HG02623 (cell line): ENCODE data around the gene KMO.

Experiments used
- ATAC-seq: cut with Tn5 transposase; IDR thresholded peaks from one replicate; pipeline ENCODE4 v1.9.1; 2021; ENCODE audit warnings: moderate library complexity; ENCODE audit not compliant: unreplicated experiment

Gene KMO

GRCh38 chr1:241532162-241532531 is at the start of gene KMO:
TSS of gene KMO (plus strand) at chr1:241532378. CDS start at chr1:241532445, 67 bp downstream.
- ATAC-seq: peak; percentile 26

DNA sequence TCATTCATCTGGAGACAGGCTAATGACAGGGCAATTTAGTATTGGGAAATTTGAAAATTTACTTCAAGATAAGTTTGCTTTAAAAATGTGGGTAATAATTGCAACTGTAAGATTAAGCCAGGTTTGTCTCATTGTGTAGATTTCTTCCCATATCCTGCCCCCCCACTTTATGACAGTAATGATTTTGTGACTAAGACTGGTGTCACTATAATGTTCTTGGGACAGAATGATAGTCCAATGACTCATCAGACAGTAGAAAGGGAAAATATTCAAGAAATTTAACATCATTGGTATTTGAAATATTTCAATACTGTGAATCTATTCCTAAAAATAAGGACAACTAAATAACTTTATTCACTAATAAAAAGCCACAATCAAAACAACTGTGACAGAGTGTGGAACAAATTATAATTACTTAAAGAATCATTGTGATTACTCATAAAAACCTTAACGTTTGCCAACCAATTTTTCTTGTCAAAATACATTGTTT is 49.4 kb upstream of the KMO start:
- ATAC-seq: no peak

DNA sequence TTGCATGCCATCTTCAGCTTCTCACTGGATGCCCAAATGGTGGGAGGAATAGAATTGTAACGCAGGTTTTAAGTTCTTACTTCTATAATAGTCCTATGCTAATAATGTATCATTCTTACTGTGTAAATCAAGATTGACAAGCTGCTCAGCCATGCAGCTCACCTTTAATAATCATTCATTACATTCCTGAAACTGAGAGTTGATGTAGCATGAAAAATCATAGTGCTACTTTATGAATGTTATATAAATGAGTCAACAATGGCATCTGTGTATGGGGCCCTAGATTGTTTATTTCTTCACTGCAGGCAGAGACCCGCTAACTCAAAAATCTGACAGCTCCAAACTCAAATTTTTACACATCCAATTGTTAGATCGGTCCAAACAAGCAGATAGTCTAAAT is 47.0 kb upstream of the KMO start:
- ATAC-seq: peak; percentile 45

- ATAC-seq: peak; percentile 51
Observed at GRCh38 chr1:241485554-241485992, 46.6 kb upstream of the KMO start.

DNA sequence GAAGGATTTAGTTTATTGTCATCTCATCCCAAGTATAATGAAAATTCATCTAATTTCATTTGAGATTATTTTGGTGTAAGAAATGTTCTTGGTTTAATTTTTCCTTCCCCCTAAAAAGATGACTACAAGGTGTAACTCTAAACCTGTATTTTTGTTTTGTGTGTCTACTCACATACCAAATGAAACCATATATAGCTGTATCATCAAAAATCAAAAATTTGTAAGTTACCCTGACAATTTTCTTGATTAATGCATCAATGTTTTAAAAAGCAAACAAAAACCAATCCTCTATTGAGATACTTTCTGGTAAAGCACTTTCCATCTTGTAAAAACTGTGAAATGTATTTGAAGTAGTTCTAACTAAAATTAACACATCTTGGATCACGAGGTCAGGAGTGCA is 43.4 kb upstream of the KMO start:
- no peak for ATAC-seq

DNA sequence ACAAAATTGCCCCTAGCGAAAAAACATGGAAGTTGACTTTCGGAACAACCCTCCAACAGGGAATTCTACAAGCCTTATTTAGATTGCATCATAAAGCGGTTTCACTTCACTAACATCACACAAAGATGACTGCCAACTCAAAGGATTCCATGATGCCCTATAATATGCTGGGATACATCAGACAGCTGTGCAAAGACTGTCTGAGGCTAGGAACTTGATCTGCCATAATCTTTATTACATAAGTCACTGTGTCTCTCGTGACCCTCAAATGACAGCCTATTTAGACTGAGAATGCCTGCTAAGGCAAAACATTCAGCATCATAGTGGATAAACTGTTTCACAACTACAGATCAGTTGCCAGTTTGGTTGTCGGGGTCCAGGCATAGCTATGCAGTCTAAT is 36.4 kb upstream of the KMO start:
- no peak for ATAC-seq

DNA sequence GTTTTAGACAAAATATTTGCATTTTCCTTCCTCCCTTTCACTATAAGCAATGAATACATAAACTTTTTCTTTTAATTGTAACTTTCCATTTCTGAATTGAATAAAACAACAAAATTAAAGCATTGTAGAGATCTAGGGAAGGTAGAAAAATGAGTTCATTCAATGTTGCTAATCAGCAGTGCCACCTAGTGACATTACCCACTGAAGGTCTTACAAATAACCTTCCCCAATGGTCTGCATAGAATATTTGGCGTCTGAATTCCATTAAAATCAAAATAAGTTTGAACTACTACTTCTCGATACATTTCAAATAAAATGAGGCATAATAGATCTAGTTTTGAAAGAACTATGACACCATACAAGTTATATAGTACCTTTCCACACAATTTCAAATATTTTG is 32.3 kb upstream of the KMO start:
- ATAC-seq: no peak

GRCh38 chr1:241503444-241503843 is 28.7 kb upstream of the KMO start:
- ATAC-seq: no peak

GRCh38 chr1:241507189-241507863 is 24.9 kb upstream of the KMO start:
- no peak for ATAC-seq

GRCh38 chr1:241513378-241513777 is 18.8 kb upstream of the KMO start:
- ATAC-seq: no peak

GRCh38 chr1:241518476-241519307 is 13.5 kb upstream of the KMO start:
- peak; percentile 20 for ATAC-seq

- ATAC-seq: peak; percentile 95
Observed at GRCh38 chr1:241519308-241520079, 12.7 kb upstream of the KMO start, which contains the start of gene FH. TSS of gene FH (minus strand) at chr1:241519755. CDS start at chr1:241519722, 33 bp downstream.

- no peak for ATAC-seq
Observed at GRCh38 chr1:241520080-241520465, 12.1 kb upstream of the KMO start.

GRCh38 chr1:241521718-241522117 is 10.5 kb upstream of the KMO start:
- no peak for ATAC-seq

DNA sequence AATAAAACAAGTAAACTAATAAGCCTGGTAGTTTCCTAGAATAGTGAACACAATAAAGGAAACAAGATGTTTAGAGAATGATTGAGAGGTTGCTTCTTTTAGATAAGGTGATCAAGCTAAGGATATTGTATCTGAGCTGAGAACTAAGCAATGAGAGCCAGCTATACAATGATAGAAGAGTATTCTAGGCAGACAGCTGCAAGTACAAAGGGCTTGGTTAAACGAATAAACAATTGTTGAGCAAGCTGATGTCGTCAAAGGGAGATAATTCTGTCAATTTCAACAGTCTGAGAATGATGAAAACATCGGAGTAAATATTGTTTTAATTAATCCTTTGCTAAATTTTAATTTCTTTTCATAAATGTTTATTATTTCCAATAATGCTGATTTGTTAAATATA is 7.2 kb upstream of the KMO start:
- no peak for ATAC-seq

- no peak for ATAC-seq
Observed at GRCh38 chr1:241527146-241527545, 5.0 kb upstream of the KMO start.

DNA sequence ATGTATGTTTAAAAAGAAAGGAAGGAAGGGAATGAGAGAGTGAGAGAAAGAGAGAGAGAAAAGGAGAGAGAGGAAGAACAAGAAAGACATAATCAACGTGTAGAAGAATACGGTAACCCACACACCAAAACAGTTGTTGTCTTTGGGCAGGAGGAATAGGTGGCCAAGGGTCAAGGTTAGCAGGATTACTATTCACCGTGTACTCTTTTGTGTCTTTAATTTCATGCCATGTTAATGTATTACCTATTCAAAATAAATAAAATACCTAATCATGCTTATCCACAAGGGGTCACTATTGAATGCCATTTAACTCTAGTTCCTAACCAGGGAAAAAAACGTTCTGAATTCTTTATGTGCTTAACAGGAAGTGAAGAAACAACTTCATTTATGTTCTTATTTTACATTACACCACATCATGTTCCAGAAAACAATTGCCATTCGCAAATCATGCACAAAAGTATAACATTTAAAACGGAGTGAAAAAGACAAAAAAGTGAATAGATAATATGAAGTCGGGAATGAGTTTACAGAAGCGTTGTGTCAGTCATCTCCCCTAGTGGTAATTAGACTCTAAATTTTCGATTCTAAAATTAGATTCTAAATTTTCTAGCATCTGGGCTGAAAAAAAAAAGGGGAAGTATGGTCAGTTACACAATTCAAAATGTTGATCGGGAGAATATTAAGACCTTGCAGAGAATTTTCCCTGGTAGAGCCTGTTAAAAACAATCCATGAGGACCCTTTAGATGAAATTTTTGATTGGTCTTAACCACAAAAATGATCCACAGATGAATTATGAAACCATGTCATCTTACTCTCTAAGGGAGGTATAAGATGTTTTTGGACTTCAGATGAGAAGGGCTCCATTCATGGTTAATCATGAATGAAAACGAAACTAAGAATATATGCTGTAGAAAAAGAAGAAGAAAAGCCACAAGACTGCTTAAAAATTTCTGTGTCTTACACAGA is 700 bp upstream of the KMO start:
- ATAC-seq: peak; percentile 52

GRCh38 chr1:241532864-241533263 is 686 bp downstream of the KMO start:
- peak; percentile 49 for ATAC-seq

DNA sequence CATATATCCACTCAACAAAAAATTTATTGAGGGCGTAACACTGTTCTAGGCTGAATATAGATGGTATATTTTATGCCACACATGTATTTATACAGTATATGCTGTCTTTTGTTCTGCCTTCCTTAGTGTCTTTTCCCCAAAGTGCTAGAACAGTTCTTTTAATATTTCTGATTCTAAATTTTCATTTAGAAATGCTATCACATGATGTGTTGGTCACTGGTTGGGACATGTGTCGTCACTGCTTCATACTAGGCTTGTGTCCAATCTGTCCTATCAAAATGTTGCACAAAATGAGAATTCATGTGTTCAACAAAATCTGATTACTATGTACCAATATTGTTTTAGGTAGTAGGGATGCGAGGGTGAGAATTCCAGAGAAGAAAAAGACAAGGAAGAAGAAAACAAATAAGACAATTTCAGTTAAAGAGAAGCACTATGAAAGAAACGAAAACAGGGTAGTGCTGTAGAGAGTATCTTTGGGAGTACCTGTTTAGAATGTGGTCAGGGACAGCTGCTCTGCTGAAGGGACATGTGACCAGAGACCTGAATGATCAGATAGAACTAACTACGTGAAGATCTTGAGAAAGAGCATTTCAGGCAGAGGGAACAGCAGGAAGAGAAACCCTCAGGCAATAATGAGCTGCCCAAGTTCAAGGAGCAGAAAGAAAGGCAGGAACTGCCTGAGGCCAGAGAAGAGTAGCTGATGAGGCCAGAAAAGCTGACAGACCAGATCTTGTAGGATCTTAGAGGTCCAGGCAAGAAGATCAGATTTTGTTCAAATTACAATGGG is 1.3 kb downstream of the KMO start:
- peak; percentile 32 for ATAC-seq
